ENCODE measurements around the gene WNT3A.

- TF ChIP-seq CTCF (IDR thresholded peaks at IDR 0.05; ENCODE audit: insufficient read depth, low read length) (no peak), REST (IDR thresholded peaks at IDR 0.05; ENCODE audit: insufficient replicate concordance, low read depth) (no peak), POLR2AphosphoS5 (IDR thresholded peaks at IDR 0.05; ENCODE audit: low read depth) (no peak)
These were observed 35.7 kb downstream of the WNT3A start for GRCh38 chr1:228042508-228042907.

All from HL-60 (cell line).